PC-9 (cell line): ENCODE data around the gene ADGRL1. TPM values are rescaled to one million over a fixed set of nuclear protein-coding genes. Genes with fewer than 3 reads are reported as not detected.
"Not testable (repeated sequence)": the region's sequence is repeated elsewhere in the genome, so short reads cannot be mapped to it uniquely, and the experiment has no call there.

Experiments used
- BruUV-seq: library from RNA; stranded (reverse); fragments of 400-500 nt; replicated peaks from 2 replicates; lab custom pipeline; 2021; lab: Mats Ljungman, UMichigan
- CTCF ChIA-PET: fragments of 300-600 bp; sonication (Branson Sonifier 250); formaldehyde crosslinking; loops from one replicate; lab custom pipeline; 2022; ENCODE audit warnings: antibody characterized with exemption; lab: Charles Lee
- POLR2A ChIA-PET: fragments of 300-600 bp; sonication (Branson Sonifier 250); formaldehyde crosslinking; loops from one replicate; lab custom pipeline; 2022; ENCODE audit warnings: antibody characterized with exemption; ENCODE audit not compliant: unreplicated experiment; lab: Charles Lee
- DNase-seq, 2 experiments: peaks; one replicate each; pipeline versions ENCODE4 v3.0.0 to v3.0.0-alpha.2; 2015 to 2022; ENCODE audit warnings: mixed read lengths in 1 of 2
- H2AFZ ChIP-seq: fragments of 200-600 bp; sonication (generic); 2 replicates; pipeline ENCODE4 v1.8.1; 2017; ENCODE audit warnings: antibody characterized with exemption
- H3F3A ChIP-seq: fragments of 200-600 bp; sonication (generic); 2 replicates; pipeline ENCODE4 v1.8.1; 2017; ENCODE audit warnings: antibody characterized with exemption, mild to moderate bottlenecking, low read depth; ENCODE audit not compliant: insufficient read depth
- H3K27ac ChIP-seq: fragments of 200-600 bp; sonication (generic); 2 replicates; pipeline ENCODE4 v1.6.1; 2016; ENCODE audit warnings: mixed run types
- H3K27me3 ChIP-seq: fragments of 200-600 bp; sonication (generic); 2 replicates; pipeline ENCODE4 v1.6.1; 2016; ENCODE audit warnings: low read depth, mixed run types; ENCODE audit not compliant: insufficient read depth
- H3K36me3 ChIP-seq: fragments of 200-600 bp; sonication (generic); 2 replicates; pipeline ENCODE4 v1.6.1; 2016; ENCODE audit warnings: low read depth, mixed run types
- H3K4me1 ChIP-seq: fragments of 200-600 bp; sonication (generic); replicated peaks from 2 replicates; pipeline ENCODE4 v1.6.1; 2016; ENCODE audit warnings: mixed run types; ENCODE audit not compliant: insufficient read depth
- H3K4me2 ChIP-seq: fragments of 200-600 bp; sonication (generic); 2 replicates; pipeline ENCODE4 v1.6.1; 2017; ENCODE audit warnings: mixed run types
- H3K4me3 ChIP-seq: fragments of 200-600 bp; sonication (generic); 2 replicates; pipeline ENCODE4 v1.6.1; 2016; ENCODE audit warnings: mixed run types
- H3K79me2 ChIP-seq: fragments of 200-600 bp; sonication (generic); 2 replicates; pipeline ENCODE4 v1.6.1; 2017; ENCODE audit warnings: low read depth, mixed run types
- H3K9me2 ChIP-seq: fragments of 200-600 bp; sonication (generic); 2 replicates; pipeline ENCODE4 v1.8.1; 2017; ENCODE audit warnings: mild to moderate bottlenecking; ENCODE audit not compliant: insufficient read depth
- H3K9me3 ChIP-seq: fragments of 200-600 bp; sonication (generic); 2 replicates; pipeline ENCODE4 v1.8.1; 2016; ENCODE audit warnings: low read depth; ENCODE audit not compliant: insufficient read depth
- H4K20me1 ChIP-seq: fragments of 200-600 bp; sonication (generic); 2 replicates; pipeline ENCODE4 v1.8.1; 2017; ENCODE audit not compliant: insufficient read depth
- EZH2 ChIP-seq: fragments of 200-600 bp; sonication (generic); IDR thresholded peaks from 2 replicates; pipeline ENCODE4 v1.8.0; 2017; ENCODE audit warnings: antibody characterized with exemption, low read depth
- intact Hi-C: fragments of 100-400 bp; cut with micrococcal nuclease; formaldehyde crosslinking; loops from one replicate; pipeline ENCODE4 v1.10.0; 2022; ENCODE audit not compliant: unreplicated experiment
- total RNA-seq: library from RNA; stranded (reverse); gene quantifications from 2 replicates; pipeline ENCODE4 v1.2.3, GENCODE V29; 2021

Gene ADGRL1
- total RNA-seq, 1 experiment from 2014 or later: 31.5 TPM

GRCh38 chr19:14214580-14214979 lies 8.6 kb upstream of the ADGRL1 start:
- Histone ChIP-seq H4K20me1 (no peaks in the 10 kb centered on the region), H3K79me2 (no peaks in the 10 kb centered on the region), H2AFZ (no peak overlapping the region), H3K27me3 (no peaks in the 10 kb centered on the region), H3K36me3 (no peaks in the 10 kb centered on the region), H3K9me3 (no peaks in the 10 kb centered on the region), H3K4me1 (no peaks in the 10 kb centered on the region), H3F3A (peaks cover 3% of the 10 kb centered on the region; the same call in 1 of the 2 replicates), H3K4me2 (no peak overlapping the region), H3K27ac (no peak overlapping the region), H3K9me2 (no peaks in the 10 kb centered on the region), H3K4me3 (no peak overlapping the region)
- intact Hi-C loops: no loop called here
- ChIA-PET CTCF (no interaction called here), POLR2A (no interaction called here)
- DNase-seq: no peak
- no peak for TF ChIP-seq EZH2
- no TSS peak for BruUV-seq

GRCh38 chr19:14210182-14210581 lies 4.2 kb upstream of the ADGRL1 start:
- POLR2A ChIA-PET, H3K4me1 ChIP-seq: not testable (repeated sequence)

GRCh38 chr19:14209401-14209800 lies 3.4 kb upstream of the ADGRL1 start:
- intact Hi-C loops: loop anchor here (5.0 to 10.0 kb wide), 3 partner anchors 123 to 327 kb away; no protein-coding TSS in a partner anchor
- POLR2A ChIA-PET, H2AFZ ChIP-seq, H3K4me2 ChIP-seq, H3K27ac ChIP-seq, CTCF ChIA-PET, H3F3A ChIP-seq, BruUV-seq, H4K20me1 ChIP-seq, DNase-seq, H3K9me3 ChIP-seq, H3K4me3 ChIP-seq, H3K9me2 ChIP-seq, H3K27me3 ChIP-seq, H3K4me1 ChIP-seq, H3K36me3 ChIP-seq: not testable (repeated sequence)
- peaks cover 11% of the 10 kb centered on the region; the same call in 1 of the 2 replicates for H3K79me2 ChIP-seq

More at GRCh38 chr19:14210182-14210581, 4.2 kb upstream of the ADGRL1 start:
- H3F3A ChIP-seq, H4K20me1 ChIP-seq, H3K9me2 ChIP-seq, H3K79me2 ChIP-seq, H3K27me3 ChIP-seq, BruUV-seq, intact Hi-C loops, DNase-seq, H3K27ac ChIP-seq, H3K36me3 ChIP-seq, H2AFZ ChIP-seq, H3K9me3 ChIP-seq, H3K4me3 ChIP-seq, H3K4me2 ChIP-seq: not testable (repeated sequence)
- CTCF ChIA-PET: interaction anchor here (1.4 kb wide), 1 partner anchor 138 kb away, joined by 4 read pairs; no protein-coding TSS in a partner anchor

GRCh38 chr19:14208496-14208895 lies 2.5 kb upstream of the ADGRL1 start:
- CTCF ChIA-PET, POLR2A ChIA-PET: not testable (repeated sequence)

GRCh38 chr19:14207796-14208195 lies 1.8 kb upstream of the ADGRL1 start:
- POLR2A ChIA-PET, DNase-seq, H3K36me3 ChIP-seq, CTCF ChIA-PET, H3K4me1 ChIP-seq, H3K27me3 ChIP-seq, BruUV-seq, H3F3A ChIP-seq, H3K9me3 ChIP-seq, H3K9me2 ChIP-seq, H4K20me1 ChIP-seq, H3K27ac ChIP-seq: not testable (repeated sequence)
- intact Hi-C loops: loop anchor here (5.0 to 10.0 kb wide), 3 partner anchors 125 to 325 kb away; no protein-coding TSS in a partner anchor
- peak overlapping the region; percentile 84 for H3K4me2 ChIP-seq
- H3K4me3 ChIP-seq: peak overlapping the region; percentile 60; the same call in 1 of the 2 replicates
- H3K79me2 ChIP-seq: peaks cover 12% of the 10 kb centered on the region; the same call in 1 of the 2 replicates
- H2AFZ ChIP-seq: peak overlapping the region; percentile 86

More at GRCh38 chr19:14208496-14208895, 2.5 kb upstream of the ADGRL1 start:
- not testable (repeated sequence) for H4K20me1 ChIP-seq, BruUV-seq, H3K4me2 ChIP-seq, DNase-seq, H3K9me3 ChIP-seq, H3K27me3 ChIP-seq, H3F3A ChIP-seq, H2AFZ ChIP-seq, H3K4me1 ChIP-seq, H3K9me2 ChIP-seq, H3K36me3 ChIP-seq, H3K27ac ChIP-seq, H3K4me3 ChIP-seq
- intact Hi-C loops: loop anchor here (5.0 to 10.0 kb wide), 3 partner anchors 124 to 326 kb away; no protein-coding TSS in a partner anchor
- H3K79me2 ChIP-seq: peaks cover 12% of the 10 kb centered on the region; the same call in 1 of the 2 replicates

- BruUV-seq, H3K36me3 ChIP-seq, H3K4me1 ChIP-seq, H3F3A ChIP-seq, H4K20me1 ChIP-seq, H3K9me3 ChIP-seq, CTCF ChIA-PET, H3K27ac ChIP-seq, H3K27me3 ChIP-seq, H3K9me2 ChIP-seq, POLR2A ChIA-PET: not testable (repeated sequence)
- peaks cover 12% of the 10 kb centered on the region; the same call in 1 of the 2 replicates for H3K79me2 ChIP-seq
- H3K4me2 ChIP-seq: peak overlapping the region; percentile 84
- intact Hi-C loops: loop anchor here (5.0 to 10.0 kb wide), 3 partner anchors 125 to 325 kb away; no protein-coding TSS in a partner anchor
- peak; percentile 89 to 93 for DNase-seq
- peak overlapping the region; percentile 86 for H2AFZ ChIP-seq
- H3K4me3 ChIP-seq: peak overlapping the region; percentile 60
Measured at GRCh38 chr19:14206737-14207726, 1.1 kb upstream of the ADGRL1 start.
